Neural cell (in vitro differentiated cells): ENCODE results near the gene ERC2.

Experiments
- CTCF ChIP-seq: fragments of 450-650 bp; IDR thresholded peaks from 2 replicates; pipeline ENCODE4 v1.5.1; 2014; ENCODE audit warnings: antibody characterized with exemption, mild to moderate bottlenecking, moderate library complexity; ENCODE audit not compliant: poor library complexity, severe bottlenecking
- EP300 ChIP-seq: fragments of 450-650 bp; conservative IDR thresholded peaks from 2 replicates; pipeline ENCODE4 v1.6.1; 2014; ENCODE audit warnings: antibody characterized with exemption, mild to moderate bottlenecking, moderate library complexity; ENCODE audit not compliant: poor library complexity, severe bottlenecking
- EZH2 ChIP-seq: fragments of 200-600, 300-800 bp; shearing (Covaris generic), sonication (generic); IDR thresholded peaks from 2 replicates; pipeline ENCODE4 v1.6.1; 2014; ENCODE audit warnings: antibody characterized with exemption, low read length, borderline replicate concordance, mild to moderate bottlenecking; ENCODE audit not compliant: insufficient read depth, poor library complexity, severe bottlenecking
- POLR2AphosphoS5 ChIP-seq: IDR thresholded peaks from 2 replicates; pipeline ENCODE4 v1.6.1; 2012
- RAD21 ChIP-seq: fragments of 450-650 bp; conservative IDR thresholded peaks from 2 replicates; pipeline ENCODE4 v1.6.1; 2014; ENCODE audit warnings: antibody characterized with exemption, mild to moderate bottlenecking, moderate library complexity

GRCh38 chr3:56019490-56020146, 448.6 kb downstream of the ERC2 start:
- TF ChIP-seq CTCF, result no peak
- no peak for TF ChIP-seq POLR2AphosphoS5
- no peak for TF ChIP-seq EZH2
- no peak for TF ChIP-seq EP300
- no peak for TF ChIP-seq RAD21
